Neural cell (in vitro differentiated cells): ENCODE results near the gene ATP5F1C. TPM values are rescaled to one million over a fixed set of nuclear protein-coding genes. Genes with fewer than 3 reads are reported as not detected.

ENCODE experiments used
- H2AFZ ChIP-seq: fragments of 200-600, 300-800 bp; sonication (generic), shearing (Covaris generic); 2 replicates; pipeline ENCODE4 v1.6.0; 2014; ENCODE audit warnings: low read depth, mild to moderate bottlenecking, antibody characterized with exemption, low read length, moderate library complexity
- H3F3A ChIP-seq: fragments of 200-600 bp; shearing (Covaris generic); 2 replicates; pipeline ENCODE4 v1.6.1; 2016; ENCODE audit warnings: mild to moderate bottlenecking, moderate library complexity, mixed read lengths, antibody characterized with exemption, low read length; ENCODE audit not compliant: insufficient read depth, poor library complexity, severe bottlenecking
- H3K27ac ChIP-seq: fragments of 200-600, 300-800 bp; sonication (generic), shearing (Covaris generic); 2 replicates; pipeline ENCODE4 v1.5.1; 2014; ENCODE audit warnings: mild to moderate bottlenecking, low read length, moderate library complexity
- H3K27me3 ChIP-seq: fragments of 300-800, 200-600 bp; sonication (generic), shearing (Covaris generic); 2 replicates; pipeline ENCODE4 v1.6.0; 2014; ENCODE audit warnings: mild to moderate bottlenecking, low read depth, low read length, moderate library complexity; ENCODE audit not compliant: insufficient read depth
- H3K36me3 ChIP-seq: fragments of 300-800, 200-600 bp; sonication (generic), shearing (Covaris generic); 2 replicates; pipeline ENCODE4 v1.5.1; 2014; ENCODE audit warnings: mild to moderate bottlenecking, antibody characterized with exemption, low read length, moderate library complexity; ENCODE audit not compliant: insufficient read depth
- H3K4me2 ChIP-seq: fragments of 300-800, 200-600 bp; sonication (generic), shearing (Covaris generic); 2 replicates; pipeline ENCODE4 v1.6.0; 2014; ENCODE audit warnings: mild to moderate bottlenecking, low read length
- H3K4me3 ChIP-seq: fragments of 300-800, 200-600 bp; sonication (generic), shearing (Covaris generic); 2 replicates; pipeline ENCODE4 v1.5.1; 2014; ENCODE audit warnings: mild to moderate bottlenecking, low read length, moderate library complexity
- H3K79me2 ChIP-seq: fragments of 200-600 bp; shearing (Covaris generic); replicated peaks from 2 replicates; pipeline ENCODE4 v1.6.0; 2014; ENCODE audit warnings: mild to moderate bottlenecking, low read length, moderate library complexity; ENCODE audit not compliant: insufficient read depth
- H3K9ac ChIP-seq: fragments of 300-800, 200-600 bp; sonication (generic), shearing (Covaris generic); 2 replicates; pipeline ENCODE4 v1.6.1; 2016; ENCODE audit warnings: mild to moderate bottlenecking, low read length, mixed read lengths
- H3K9me2 ChIP-seq: fragments of 200-600 bp; shearing (Covaris generic); 2 replicates; pipeline ENCODE4 v1.6.1; 2016; ENCODE audit warnings: mild to moderate bottlenecking, low read length, mixed read lengths; ENCODE audit not compliant: insufficient read depth
- H3K9me3 ChIP-seq: fragments of 200-600, 300-800 bp; sonication (generic), shearing (Covaris generic); 2 replicates; pipeline ENCODE4 v1.6.1; 2016; ENCODE audit warnings: mild to moderate bottlenecking, mixed run types, low read length, moderate library complexity, mixed read lengths
- H4K20me1 ChIP-seq: fragments of 200-600 bp; shearing (Covaris generic); 2 replicates; pipeline ENCODE4 v1.6.1; 2016; ENCODE audit warnings: mild to moderate bottlenecking, mixed run types; ENCODE audit not compliant: insufficient read depth
- EP300 ChIP-seq: fragments of 450-650 bp; conservative IDR thresholded peaks from 2 replicates; pipeline ENCODE4 v1.6.1; 2014; ENCODE audit warnings: antibody characterized with exemption, mild to moderate bottlenecking, moderate library complexity; ENCODE audit not compliant: poor library complexity, severe bottlenecking
- MXI1 ChIP-seq: fragments of 450-650 bp; conservative IDR thresholded peaks from 2 replicates; pipeline ENCODE4 v1.6.1; 2014; ENCODE audit warnings: antibody characterized with exemption, mild to moderate bottlenecking; ENCODE audit not compliant: poor library complexity, severe bottlenecking
- POLR2AphosphoS5 ChIP-seq: IDR thresholded peaks from 2 replicates; pipeline ENCODE4 v1.6.1; 2012
- RAD21 ChIP-seq: fragments of 450-650 bp; conservative IDR thresholded peaks from 2 replicates; pipeline ENCODE4 v1.6.1; 2014; ENCODE audit warnings: antibody characterized with exemption, mild to moderate bottlenecking, moderate library complexity
- SMC3 ChIP-seq: fragments of 450-650 bp; conservative IDR thresholded peaks from 2 replicates; pipeline ENCODE4 v1.6.1; 2014; ENCODE audit warnings: antibody characterized with exemption, mild to moderate bottlenecking, moderate library complexity; ENCODE audit not compliant: poor library complexity
- TAF1 ChIP-seq: IDR thresholded peaks from 2 replicates; pipeline ENCODE4 v1.6.1; 2012; ENCODE audit warnings: low read depth
- polyA plus RNA-seq: library from polyadenylated mRNA; depleted of rRNA; stranded (reverse); fragments of >200 nt; gene quantifications from 2 replicates; pipeline ENCODE4 v1.2.3, GENCODE V29; 2014
- TF ChIP-seq, protein P1 (sequence below): fragments of 450-650 bp; IDR thresholded peaks from 2 replicates; pipeline ENCODE4 v1.5.1; 2014; ENCODE audit warnings: antibody characterized with exemption, mild to moderate bottlenecking, moderate library complexity; ENCODE audit not compliant: poor library complexity, severe bottlenecking
- TF ChIP-seq, protein P2 (sequence below): IDR thresholded peaks from 2 replicates; pipeline ENCODE4 v1.6.1; 2012; ENCODE audit warnings: borderline replicate concordance

The ATP5F1C gene
- polyA plus RNA-seq, 1 donor from 2014 or later: 497 TPM

DNA sequence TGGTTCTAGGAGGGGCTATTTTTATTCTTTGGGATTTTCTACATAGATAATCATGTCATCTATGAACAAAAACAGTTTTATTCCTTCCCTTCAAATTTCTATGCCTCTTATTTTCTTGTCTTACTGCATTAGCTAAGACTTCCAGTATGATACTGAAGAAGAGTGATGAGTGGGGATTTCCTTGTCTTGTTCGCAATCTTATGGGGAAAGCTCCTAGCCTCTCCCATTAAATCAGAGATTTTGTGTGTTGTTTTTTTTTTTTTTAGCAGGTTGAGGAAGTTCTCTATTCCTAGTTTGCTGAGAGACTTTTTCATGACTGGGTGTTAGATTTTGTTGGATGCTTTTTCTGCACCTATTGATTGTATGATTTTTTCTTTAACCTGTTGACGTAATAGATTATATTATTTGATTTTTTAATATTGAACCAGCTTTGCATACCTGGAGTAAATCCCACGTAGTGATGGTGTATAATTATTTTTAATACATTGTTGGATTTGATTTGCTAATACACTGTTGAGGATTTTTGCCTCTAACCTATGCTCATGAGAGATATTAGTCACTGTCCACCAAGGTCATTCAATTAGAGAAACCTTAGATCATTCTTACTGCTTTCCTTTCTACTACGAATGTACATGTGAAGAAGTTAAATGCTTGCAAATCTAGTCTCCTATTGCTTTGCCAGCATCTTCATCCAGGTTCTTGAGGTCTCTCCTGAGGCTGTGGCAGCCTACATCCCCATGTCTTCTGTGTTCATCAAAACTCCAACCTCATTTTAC is 6.5 kb downstream of the ATP5F1C start:
- Histone ChIP-seq H3F3A (no peaks in the 10 kb centered on the region), H3K9me3 (no peaks in the 10 kb centered on the region), H2AFZ (no peak overlapping the region), H3K9me2 (no peaks in the 10 kb centered on the region), H3K79me2 (peaks cover 60% of the 10 kb centered on the region), H3K27me3 (no peaks in the 10 kb centered on the region), H3K4me3 (no peak overlapping the region), H4K20me1 (peaks cover 4% of the 10 kb centered on the region), H3K4me2 (no peak overlapping the region), H3K36me3 (peaks cover 7% of the 10 kb centered on the region), H3K9ac (no peak overlapping the region), H3K27ac (no peak overlapping the region)
- TF ChIP-seq POLR2AphosphoS5 (no peak), MXI1 (no peak), RAD21 (no peak)
- TF ChIP-seq, protein P1, sequence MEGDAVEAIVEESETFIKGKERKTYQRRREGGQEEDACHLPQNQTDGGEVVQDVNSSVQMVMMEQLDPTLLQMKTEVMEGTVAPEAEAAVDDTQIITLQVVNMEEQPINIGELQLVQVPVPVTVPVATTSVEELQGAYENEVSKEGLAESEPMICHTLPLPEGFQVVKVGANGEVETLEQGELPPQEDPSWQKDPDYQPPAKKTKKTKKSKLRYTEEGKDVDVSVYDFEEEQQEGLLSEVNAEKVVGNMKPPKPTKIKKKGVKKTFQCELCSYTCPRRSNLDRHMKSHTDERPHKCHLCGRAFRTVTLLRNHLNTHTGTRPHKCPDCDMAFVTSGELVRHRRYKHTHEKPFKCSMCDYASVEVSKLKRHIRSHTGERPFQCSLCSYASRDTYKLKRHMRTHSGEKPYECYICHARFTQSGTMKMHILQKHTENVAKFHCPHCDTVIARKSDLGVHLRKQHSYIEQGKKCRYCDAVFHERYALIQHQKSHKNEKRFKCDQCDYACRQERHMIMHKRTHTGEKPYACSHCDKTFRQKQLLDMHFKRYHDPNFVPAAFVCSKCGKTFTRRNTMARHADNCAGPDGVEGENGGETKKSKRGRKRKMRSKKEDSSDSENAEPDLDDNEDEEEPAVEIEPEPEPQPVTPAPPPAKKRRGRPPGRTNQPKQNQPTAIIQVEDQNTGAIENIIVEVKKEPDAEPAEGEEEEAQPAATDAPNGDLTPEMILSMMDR: no peak

DNA sequence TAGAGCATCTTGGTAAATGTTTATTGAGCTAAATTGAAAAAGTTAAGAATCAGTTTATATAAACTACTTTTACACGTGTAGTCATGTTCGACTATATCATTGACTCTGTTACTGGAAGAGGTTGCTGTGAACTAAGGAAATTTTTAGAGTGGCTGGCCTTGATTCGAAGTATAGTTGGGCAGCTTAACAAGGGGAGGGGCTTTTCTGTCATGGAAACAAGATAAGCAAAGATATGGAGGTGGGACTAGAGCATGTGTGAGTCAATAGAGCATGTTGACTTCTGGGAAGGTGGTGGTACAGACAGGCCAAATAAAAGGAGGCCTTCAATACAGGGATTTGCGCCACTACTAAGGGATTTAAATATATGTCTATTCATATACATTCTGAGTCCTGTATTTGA is 7.6 kb downstream of the ATP5F1C start:
- no peak overlapping the region for H3K4me3 ChIP-seq
- H4K20me1 ChIP-seq: peaks cover 4% of the 10 kb centered on the region
- H3K4me2 ChIP-seq: no peak overlapping the region
- H3K9me3 ChIP-seq: no peaks in the 10 kb centered on the region
- peaks cover 7% of the 10 kb centered on the region for H3K36me3 ChIP-seq
- H3K9me2 ChIP-seq: no peaks in the 10 kb centered on the region
- peaks cover 48% of the 10 kb centered on the region for H3K79me2 ChIP-seq
- H3K27ac ChIP-seq: no peak overlapping the region
- no peaks in the 10 kb centered on the region for H3F3A ChIP-seq
- no peak overlapping the region for H2AFZ ChIP-seq
- no peak overlapping the region for H3K9ac ChIP-seq
- no peak for TF ChIP-seq TAF1
- TF ChIP-seq, protein P2, sequence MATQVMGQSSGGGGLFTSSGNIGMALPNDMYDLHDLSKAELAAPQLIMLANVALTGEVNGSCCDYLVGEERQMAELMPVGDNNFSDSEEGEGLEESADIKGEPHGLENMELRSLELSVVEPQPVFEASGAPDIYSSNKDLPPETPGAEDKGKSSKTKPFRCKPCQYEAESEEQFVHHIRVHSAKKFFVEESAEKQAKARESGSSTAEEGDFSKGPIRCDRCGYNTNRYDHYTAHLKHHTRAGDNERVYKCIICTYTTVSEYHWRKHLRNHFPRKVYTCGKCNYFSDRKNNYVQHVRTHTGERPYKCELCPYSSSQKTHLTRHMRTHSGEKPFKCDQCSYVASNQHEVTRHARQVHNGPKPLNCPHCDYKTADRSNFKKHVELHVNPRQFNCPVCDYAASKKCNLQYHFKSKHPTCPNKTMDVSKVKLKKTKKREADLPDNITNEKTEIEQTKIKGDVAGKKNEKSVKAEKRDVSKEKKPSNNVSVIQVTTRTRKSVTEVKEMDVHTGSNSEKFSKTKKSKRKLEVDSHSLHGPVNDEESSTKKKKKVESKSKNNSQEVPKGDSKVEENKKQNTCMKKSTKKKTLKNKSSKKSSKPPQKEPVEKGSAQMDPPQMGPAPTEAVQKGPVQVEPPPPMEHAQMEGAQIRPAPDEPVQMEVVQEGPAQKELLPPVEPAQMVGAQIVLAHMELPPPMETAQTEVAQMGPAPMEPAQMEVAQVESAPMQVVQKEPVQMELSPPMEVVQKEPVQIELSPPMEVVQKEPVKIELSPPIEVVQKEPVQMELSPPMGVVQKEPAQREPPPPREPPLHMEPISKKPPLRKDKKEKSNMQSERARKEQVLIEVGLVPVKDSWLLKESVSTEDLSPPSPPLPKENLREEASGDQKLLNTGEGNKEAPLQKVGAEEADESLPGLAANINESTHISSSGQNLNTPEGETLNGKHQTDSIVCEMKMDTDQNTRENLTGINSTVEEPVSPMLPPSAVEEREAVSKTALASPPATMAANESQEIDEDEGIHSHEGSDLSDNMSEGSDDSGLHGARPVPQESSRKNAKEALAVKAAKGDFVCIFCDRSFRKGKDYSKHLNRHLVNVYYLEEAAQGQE: no peak
- no peak for TF ChIP-seq EP300
- TF ChIP-seq, protein P1: no peak
- TF ChIP-seq SMC3: no peak
- H3K27me3 ChIP-seq: no peaks in the 10 kb centered on the region
